GM12892 (cell line): ENCODE measurements around the gene EWSR1.

Experiments
- POLR2A ChIP-seq: IDR thresholded peaks from 2 replicates; pipeline ENCODE4 v1.6.1; 2011; ENCODE audit warnings: low read depth, low read length, control low read depth
- POLR2AphosphoS5 ChIP-seq: IDR thresholded peaks from 2 replicates; pipeline ENCODE4 v1.6.1; 2011; ENCODE audit warnings: low read depth, low read length, control low read depth
- TAF1 ChIP-seq: IDR thresholded peaks from 2 replicates; pipeline ENCODE4 v1.6.1; 2011; ENCODE audit warnings: low read depth, mild to moderate bottlenecking, control low read depth, low read length, borderline replicate concordance

GRCh38 chr22:29299136-29299900 is 31.2 kb downstream of the EWSR1 start:
- no peak for TF ChIP-seq POLR2AphosphoS5
- peak; percentile 48 for TF ChIP-seq POLR2A
- no peak for TF ChIP-seq TAF1
